WERI-Rb-1 (cell line): Measurements from ENCODE around the gene TCERG1.

Experiments
- DNase-seq: peaks from one replicate; pipeline ENCODE4 v3.0.0-alpha.2; 2020
- H3K27ac ChIP-seq: fragments of 250-450 bp; sonication (Bioruptor Pico); 2 replicates; pipeline ENCODE4 v1.5.1; 2020; ENCODE audit warnings: mild to moderate bottlenecking, moderate library complexity
- H3K27me3 ChIP-seq: fragments of 250-450 bp; sonication (Bioruptor Pico); 2 replicates; pipeline ENCODE4 v1.5.1; 2021; ENCODE audit warnings: mild to moderate bottlenecking, low read depth, moderate library complexity; ENCODE audit not compliant: insufficient read depth, severe bottlenecking
- H3K36me3 ChIP-seq: fragments of 250-450 bp; sonication (Bioruptor Pico); 2 replicates; pipeline ENCODE4 v1.5.1; 2020; ENCODE audit warnings: mild to moderate bottlenecking, moderate library complexity
- H3K4me3 ChIP-seq: 2 replicates; pipeline ENCODE4 v1.5.1; 2011; ENCODE audit warnings: low read depth, mild to moderate bottlenecking, control low read depth, low read length
- H3K9me3 ChIP-seq: fragments of 250-450 bp; sonication (Bioruptor Pico); 2 replicates; pipeline ENCODE4 v1.5.1; 2021; ENCODE audit warnings: mild to moderate bottlenecking, moderate library complexity; ENCODE audit not compliant: severe bottlenecking
- TF ChIP-seq, protein P1 (sequence below): IDR thresholded peaks from 2 replicates; pipeline ENCODE4 v1.5.1; 2011; ENCODE audit warnings: low read depth, mild to moderate bottlenecking, control low read depth, inconsistent platforms, low read length

The TCERG1 gene

GRCh38 chr5:146446861-146447733, at the start of gene TCERG1:
Gene TCERG1, plus strand, starts transcription at chr5:146447333. Its CDS starts 17 bp downstream, at chr5:146447350.
- TF ChIP-seq, protein P1, sequence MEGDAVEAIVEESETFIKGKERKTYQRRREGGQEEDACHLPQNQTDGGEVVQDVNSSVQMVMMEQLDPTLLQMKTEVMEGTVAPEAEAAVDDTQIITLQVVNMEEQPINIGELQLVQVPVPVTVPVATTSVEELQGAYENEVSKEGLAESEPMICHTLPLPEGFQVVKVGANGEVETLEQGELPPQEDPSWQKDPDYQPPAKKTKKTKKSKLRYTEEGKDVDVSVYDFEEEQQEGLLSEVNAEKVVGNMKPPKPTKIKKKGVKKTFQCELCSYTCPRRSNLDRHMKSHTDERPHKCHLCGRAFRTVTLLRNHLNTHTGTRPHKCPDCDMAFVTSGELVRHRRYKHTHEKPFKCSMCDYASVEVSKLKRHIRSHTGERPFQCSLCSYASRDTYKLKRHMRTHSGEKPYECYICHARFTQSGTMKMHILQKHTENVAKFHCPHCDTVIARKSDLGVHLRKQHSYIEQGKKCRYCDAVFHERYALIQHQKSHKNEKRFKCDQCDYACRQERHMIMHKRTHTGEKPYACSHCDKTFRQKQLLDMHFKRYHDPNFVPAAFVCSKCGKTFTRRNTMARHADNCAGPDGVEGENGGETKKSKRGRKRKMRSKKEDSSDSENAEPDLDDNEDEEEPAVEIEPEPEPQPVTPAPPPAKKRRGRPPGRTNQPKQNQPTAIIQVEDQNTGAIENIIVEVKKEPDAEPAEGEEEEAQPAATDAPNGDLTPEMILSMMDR = peak; percentile 80
- peak within 1 kb of the TSS; percentile 99 for H3K4me3 ChIP-seq
- DNase-seq = peak; percentile 99
- H3K27me3 ChIP-seq = no peaks in the 10 kb centered on the region
- no peaks in the 10 kb centered on the region for H3K9me3 ChIP-seq
- H3K27ac ChIP-seq = peak within 1 kb of the TSS; percentile 97
- peaks cover 17% of the 10 kb centered on the region for H3K36me3 ChIP-seq

GRCh38 chr5:146398826-146399225, 48.3 kb upstream of the TCERG1 start:
- Histone ChIP-seq H3K27ac (no peak overlapping the region), H3K27me3 (no peaks in the 10 kb centered on the region), H3K4me3 (no peak overlapping the region), H3K36me3 (no peaks in the 10 kb centered on the region), H3K9me3 (no peaks in the 10 kb centered on the region)
- TF ChIP-seq, protein P1 = no peak
- DNase-seq = no peak

DNA sequence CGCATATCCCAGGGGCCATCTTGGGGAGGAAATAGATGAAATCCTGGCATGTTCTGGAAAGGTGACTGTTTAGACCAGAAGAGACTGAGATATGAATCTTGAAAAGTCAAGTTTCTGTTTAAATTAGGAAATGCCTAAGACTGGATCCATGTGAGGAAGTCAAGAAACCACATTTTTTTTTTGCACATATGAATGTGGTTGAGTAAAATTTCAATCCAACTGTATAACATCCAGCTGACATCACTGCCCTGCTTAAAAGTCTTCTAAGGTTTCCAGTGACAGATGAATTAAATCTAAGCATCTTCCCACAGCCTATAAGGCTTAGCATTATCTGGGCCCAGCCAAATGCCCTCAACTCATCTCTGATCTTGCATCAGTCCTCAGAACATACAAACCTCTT, 47.7 kb upstream of the TCERG1 start:
- no peaks in the 10 kb centered on the region for H3K36me3 ChIP-seq
- TF ChIP-seq, protein P1 = no peak
- H3K9me3 ChIP-seq = no peaks in the 10 kb centered on the region
- H3K27me3 ChIP-seq = no peaks in the 10 kb centered on the region
- H3K27ac ChIP-seq = 0 out of 2 replicates have a peak overlapping the region, but pooled peaks have one; percentile 31
- no peak overlapping the region for H3K4me3 ChIP-seq
- no peak for DNase-seq

- DNase-seq = no peak
Observed at GRCh38 chr5:146400201-146400600, 46.9 kb upstream of the TCERG1 start.

DNA sequence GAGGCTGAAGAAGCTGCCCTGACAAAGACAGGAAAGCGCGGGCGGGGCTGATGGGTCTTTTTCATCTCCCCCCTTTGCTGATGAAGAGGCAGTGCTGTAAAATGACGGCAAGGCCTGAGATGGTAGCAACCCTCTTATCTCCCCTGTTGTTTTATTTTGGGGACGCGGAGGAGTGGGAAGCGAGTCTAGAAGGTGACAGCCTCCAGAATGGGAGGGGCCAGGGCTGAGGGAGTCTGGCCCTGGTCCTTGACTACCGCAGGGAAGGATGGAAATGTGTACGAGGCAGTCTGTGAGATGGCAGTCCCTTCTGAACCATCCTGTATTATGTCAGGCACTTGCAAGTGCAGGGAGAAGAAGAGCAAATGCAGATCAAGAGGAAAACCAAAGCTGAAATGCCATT, 46.1 kb upstream of the TCERG1 start:
- H3K27me3 ChIP-seq = no peaks in the 10 kb centered on the region

More at GRCh38 chr5:146400201-146400600, 46.9 kb upstream of the TCERG1 start:
- Histone ChIP-seq H3K36me3 (no peaks in the 10 kb centered on the region), H3K4me3 (no peak overlapping the region), H3K9me3 (no peaks in the 10 kb centered on the region), H3K27ac (no peak overlapping the region), H3K27me3 (no peaks in the 10 kb centered on the region)
- TF ChIP-seq, protein P1 = no peak

More for the DNA sequence above, 46.1 kb upstream of the TCERG1 start:
- Histone ChIP-seq H3K9me3 (no peaks in the 10 kb centered on the region), H3K36me3 (no peaks in the 10 kb centered on the region), H3K4me3 (no peak overlapping the region), H3K27ac (no peak overlapping the region)
- no peak for DNase-seq
- TF ChIP-seq, protein P1 = no peak
